Esophagus squamous epithelium (tissue), 4 donors: Measurements from ENCODE around the gene BIVM.

Experiments
- CTCF ChIP-seq, 6 experiments: fragments of 450-650 bp in 4 of 6; fragments of 200-600 bp in 2 of 6; sonication (generic) in 2 of 6; IDR thresholded peaks; one replicate each; pipeline ENCODE4 v1.5.1; 2016 to 2019; ENCODE audit warnings: antibody characterized with exemption in 6 of 6, mild to moderate bottlenecking in 4 of 6, moderate library complexity in 4 of 6
- POLR2A ChIP-seq, 4 donors: fragments of 450-650 bp; IDR thresholded peaks; one replicate each; pipeline ENCODE4 v1.6.1; 2017; ENCODE audit warnings: antibody characterized with exemption in 4 of 4, mild to moderate bottlenecking in 4 of 4, moderate library complexity in 3 of 4

DNA sequence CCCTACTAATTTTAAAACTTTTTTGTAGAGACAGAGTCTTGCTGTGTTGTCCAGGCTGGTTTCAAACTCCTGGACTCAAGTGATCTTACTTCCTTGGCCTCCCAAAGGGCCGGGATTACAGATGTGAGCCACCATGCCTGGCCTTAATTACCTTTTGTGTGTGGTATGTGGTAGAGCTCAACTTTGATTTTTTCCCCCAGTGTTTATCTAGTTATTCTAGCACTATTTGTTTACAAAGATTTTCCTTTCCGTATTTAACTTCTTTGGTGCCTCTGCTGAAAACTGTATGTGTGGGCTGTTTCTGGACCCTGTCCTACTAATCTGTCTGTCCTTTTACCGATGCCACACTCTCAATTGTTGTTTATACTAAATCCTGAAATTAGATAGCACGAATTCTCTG is 37.6 kb downstream of the BIVM start:
- TF ChIP-seq CTCF (IDR thresholded peaks at IDR 0.05) (no peak), POLR2A (IDR thresholded peaks at IDR 0.05) (no peak)
